AML-193 (cell line): ENCODE results near the gene MKS1.

Experiments used
- DNase-seq, 2 experiments: peaks; one replicate each; lab custom pipeline; 2025; lab: John Stamatoyannopoulos, UW

MKS1 gene

GRCh38 chr17:58244963-58245362 lies 25.9 kb upstream of the MKS1 start:
- no peak for DNase-seq

GRCh38 chr17:58242171-58242784 lies 23.2 kb upstream of the MKS1 start:
- DNase-seq, result no peak

GRCh38 chr17:58239987-58240386 lies 20.9 kb upstream of the MKS1 start:
- DNase-seq, result no peak

- DNase-seq, result no peak
Measured at GRCh38 chr17:58238147-58238634, 19.1 kb upstream of the MKS1 start, which contains the start of gene LPO. Gene LPO, plus strand, starts transcription at chr17:58238584. Its CDS starts 4,396 bp downstream, at chr17:58242980.

GRCh38 chr17:58236394-58236793 lies 17.3 kb upstream of the MKS1 start:
- no peak for DNase-seq

GRCh38 chr17:58235821-58236220 lies 16.8 kb upstream of the MKS1 start:
- no peak for DNase-seq

GRCh38 chr17:58234512-58234911 lies 15.5 kb upstream of the MKS1 start:
- DNase-seq, result no peak

- no peak for DNase-seq
Measured at GRCh38 chr17:58233543-58233942, 14.5 kb upstream of the MKS1 start.

GRCh38 chr17:58232707-58233156 lies 13.7 kb upstream of the MKS1 start:
- DNase-seq, result peak; percentile 96 to 97

GRCh38 chr17:58231641-58232040 lies 12.6 kb upstream of the MKS1 start:
- no peak for DNase-seq

- DNase-seq, result no peak
Measured at GRCh38 chr17:58229881-58230280, 10.8 kb upstream of the MKS1 start.

GRCh38 chr17:58229384-58229783 lies 10.3 kb upstream of the MKS1 start:
- DNase-seq, result no peak

GRCh38 chr17:58228679-58229078 lies 9.6 kb upstream of the MKS1 start:
- no peak for DNase-seq

GRCh38 chr17:58227733-58228132 lies 8.7 kb upstream of the MKS1 start:
- DNase-seq, result no peak

- DNase-seq, result peak in 1 of 2 experiments; percentile 11
Measured at GRCh38 chr17:58224315-58224714, 5.3 kb upstream of the MKS1 start.

GRCh38 chr17:58219789-58220183 lies 731 bp upstream of the MKS1 start:
- peak in 1 of 2 experiments; percentile 50 for DNase-seq

GRCh38 chr17:58217766-58218165 lies 1.3 kb downstream of the MKS1 start:
- no peak for DNase-seq

GRCh38 chr17:58215685-58216084 lies 3.4 kb downstream of the MKS1 start:
- peak; percentile 48 to 65 for DNase-seq

GRCh38 chr17:58210922-58211321 lies 8.1 kb downstream of the MKS1 start:
- peak in 1 of 2 experiments; percentile 34 for DNase-seq

- no peak for DNase-seq
Measured at GRCh38 chr17:58208344-58208743, 10.7 kb downstream of the MKS1 start.

- DNase-seq, result no peak
Measured at GRCh38 chr17:58207451-58207850, 11.6 kb downstream of the MKS1 start.

- DNase-seq, result no peak
Measured at GRCh38 chr17:58205936-58206335, 13.1 kb downstream of the MKS1 start.

- no peak for DNase-seq
Measured at GRCh38 chr17:58204796-58205195, 14.3 kb downstream of the MKS1 start.

GRCh38 chr17:58202859-58203258 lies 16.2 kb downstream of the MKS1 start:
- no peak for DNase-seq
